ENCODE measurements around the gene LDLRAP1.

- TF ChIP-seq, protein P1, sequence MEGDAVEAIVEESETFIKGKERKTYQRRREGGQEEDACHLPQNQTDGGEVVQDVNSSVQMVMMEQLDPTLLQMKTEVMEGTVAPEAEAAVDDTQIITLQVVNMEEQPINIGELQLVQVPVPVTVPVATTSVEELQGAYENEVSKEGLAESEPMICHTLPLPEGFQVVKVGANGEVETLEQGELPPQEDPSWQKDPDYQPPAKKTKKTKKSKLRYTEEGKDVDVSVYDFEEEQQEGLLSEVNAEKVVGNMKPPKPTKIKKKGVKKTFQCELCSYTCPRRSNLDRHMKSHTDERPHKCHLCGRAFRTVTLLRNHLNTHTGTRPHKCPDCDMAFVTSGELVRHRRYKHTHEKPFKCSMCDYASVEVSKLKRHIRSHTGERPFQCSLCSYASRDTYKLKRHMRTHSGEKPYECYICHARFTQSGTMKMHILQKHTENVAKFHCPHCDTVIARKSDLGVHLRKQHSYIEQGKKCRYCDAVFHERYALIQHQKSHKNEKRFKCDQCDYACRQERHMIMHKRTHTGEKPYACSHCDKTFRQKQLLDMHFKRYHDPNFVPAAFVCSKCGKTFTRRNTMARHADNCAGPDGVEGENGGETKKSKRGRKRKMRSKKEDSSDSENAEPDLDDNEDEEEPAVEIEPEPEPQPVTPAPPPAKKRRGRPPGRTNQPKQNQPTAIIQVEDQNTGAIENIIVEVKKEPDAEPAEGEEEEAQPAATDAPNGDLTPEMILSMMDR (IDR thresholded peaks at IDR 0.05): no peak
- TF ChIP-seq POLR2A (IDR thresholded peaks at IDR 0.05): no peak
Measured at GRCh38 chr1:25609921-25610320, 66.5 kb downstream of the LDLRAP1 start.
